HG03280 (cell line): ENCODE results near the gene NPAT.

Source experiments
- ATAC-seq: cut with Tn5 transposase; IDR thresholded peaks from one replicate; pipeline ENCODE4 v1.9.1; 2021; ENCODE audit warnings: mild to moderate bottlenecking, moderate library complexity; ENCODE audit not compliant: unreplicated experiment

NPAT gene

DNA sequence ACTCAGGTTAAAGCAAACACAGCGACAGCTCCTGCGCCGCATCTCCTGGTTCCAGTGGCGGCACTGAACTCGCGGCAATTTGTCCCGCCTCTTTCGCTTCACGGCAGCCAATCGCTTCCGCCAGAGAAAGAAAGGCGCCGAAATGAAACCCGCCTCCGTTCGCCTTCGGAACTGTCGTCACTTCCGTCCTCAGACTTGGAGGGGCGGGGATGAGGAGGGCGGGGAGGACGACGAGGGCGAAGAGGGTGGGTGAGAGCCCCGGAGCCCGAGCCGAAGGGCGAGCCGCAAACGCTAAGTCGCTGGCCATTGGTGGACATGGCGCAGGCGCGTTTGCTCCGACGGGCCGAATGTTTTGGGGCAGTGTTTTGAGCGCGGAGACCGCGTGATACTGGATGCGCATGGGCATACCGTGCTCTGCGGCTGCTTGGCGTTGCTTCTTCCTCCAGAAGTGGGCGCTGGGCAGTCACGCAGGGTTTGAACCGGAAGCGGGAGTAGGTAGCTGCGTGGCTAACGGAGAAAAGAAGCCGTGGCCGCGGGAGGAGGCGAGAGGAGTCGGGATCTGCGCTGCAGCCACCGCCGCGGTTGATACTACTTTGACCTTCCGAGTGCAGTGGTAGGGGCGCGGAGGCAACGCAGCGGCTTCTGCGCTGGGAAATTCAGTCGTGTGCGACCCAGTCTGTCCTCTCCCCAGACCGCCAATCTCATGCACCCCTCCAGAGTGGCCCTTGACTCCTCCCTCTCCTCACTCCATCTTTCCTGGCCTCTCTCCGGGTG is at the start of gene NPAT, which contains the start of gene ATM:
Gene NPAT, minus strand, starts transcription at position 65 of the 774 bp plus-strand sequence. CDS start 102 bp downstream, outside the sequence.
Gene ATM, plus strand, starts transcription at position 494 of the 774 bp plus-strand sequence. CDS start 4,558 bp downstream, outside the sequence.
- ATAC-seq, result peak; percentile 80

DNA sequence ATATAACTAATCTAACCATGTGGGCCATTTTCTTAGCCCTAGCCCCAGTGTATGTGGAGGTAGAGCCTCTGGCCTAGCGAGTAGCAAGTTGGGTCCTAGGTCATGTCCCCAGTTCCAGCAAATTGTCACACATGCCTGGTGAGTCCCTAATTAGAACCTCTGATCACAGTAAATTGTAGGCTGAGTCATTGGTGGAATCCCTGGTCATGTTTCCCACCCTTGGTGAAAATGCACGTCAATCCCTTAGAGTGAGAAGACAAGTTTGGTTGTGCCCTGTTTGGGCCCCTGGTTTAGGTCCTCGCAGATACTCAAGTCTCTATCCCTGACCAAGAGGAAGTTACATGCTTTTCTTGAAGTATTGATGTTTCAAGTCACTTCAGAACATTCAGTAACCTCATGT is 47.1 kb upstream of the NPAT start:
- ATAC-seq, result no peak

DNA sequence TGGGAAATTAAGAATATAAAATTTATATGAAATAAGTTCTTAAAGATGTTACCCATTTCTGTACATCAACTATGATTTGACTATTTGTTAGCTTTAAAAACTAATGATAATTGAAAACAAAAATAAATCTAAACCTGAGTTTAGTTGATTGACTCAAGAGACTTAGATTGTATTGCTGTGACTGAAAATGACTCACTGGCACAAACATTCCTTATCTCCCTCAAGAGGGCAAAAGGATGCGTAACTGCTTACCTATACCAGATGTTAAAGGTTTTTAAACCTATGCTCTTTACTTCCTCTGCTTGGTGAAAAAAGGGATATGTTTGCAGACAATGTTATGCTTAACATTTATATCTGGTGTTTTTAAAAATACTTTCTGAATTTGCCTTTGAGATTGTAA is 30.7 kb upstream of the NPAT start:
- no peak for ATAC-seq

DNA sequence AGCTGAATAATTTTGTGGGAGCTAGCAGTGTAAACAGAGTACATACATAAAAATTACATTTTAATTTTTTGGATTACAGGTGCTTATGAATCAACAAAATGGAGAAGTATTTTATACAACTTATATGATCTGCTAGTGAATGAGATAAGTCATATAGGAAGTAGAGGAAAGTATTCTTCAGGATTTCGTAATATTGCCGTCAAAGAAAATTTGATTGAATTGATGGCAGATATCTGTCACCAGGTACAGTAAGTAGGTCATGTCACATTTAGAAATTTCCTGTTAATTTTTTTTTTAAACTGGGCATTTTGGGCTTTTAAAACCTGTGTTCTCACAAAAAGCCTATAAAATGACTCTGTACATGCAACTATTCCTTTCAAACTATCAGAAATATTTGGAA is 24.4 kb upstream of the NPAT start:
- ATAC-seq, result no peak

DNA sequence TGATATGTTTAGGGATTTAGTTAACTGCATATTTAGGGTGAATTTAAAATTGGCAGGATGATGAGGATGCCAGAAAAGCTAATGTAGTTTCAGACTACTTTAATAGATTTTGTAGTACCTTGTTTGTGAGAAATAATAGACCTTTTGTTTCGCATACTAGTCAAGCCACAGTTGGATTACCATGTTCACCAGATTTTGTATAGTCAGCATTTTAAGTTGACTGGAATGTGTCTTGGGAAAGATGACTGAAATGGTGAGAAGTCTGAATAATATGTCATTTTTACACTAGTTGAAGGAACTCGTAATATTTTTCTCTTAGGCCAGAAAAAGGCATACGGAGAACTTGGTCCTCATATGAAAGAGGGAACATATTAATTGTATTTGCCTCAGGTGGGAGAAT is 23.9 kb upstream of the NPAT start:
- no peak for ATAC-seq

DNA sequence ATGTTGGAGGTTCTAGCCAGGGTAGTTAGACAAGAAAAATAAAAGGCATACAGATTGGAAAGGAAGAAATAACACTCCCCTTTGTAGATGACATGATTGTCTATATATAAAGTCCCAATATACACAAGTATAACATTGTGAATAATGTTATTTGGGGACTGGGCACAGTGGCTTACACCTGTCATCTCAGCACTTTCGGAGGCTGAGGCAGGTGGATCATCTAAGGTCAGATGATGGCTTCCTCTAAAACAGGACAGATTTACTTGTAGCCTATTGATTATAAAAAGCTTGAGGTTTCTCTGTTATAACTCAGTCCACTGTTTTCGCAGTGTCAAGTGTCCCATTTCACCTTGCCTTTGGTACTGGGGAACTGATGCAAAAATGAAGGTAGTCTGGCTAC is 20.0 kb upstream of the NPAT start:
- ATAC-seq, result no peak

DNA sequence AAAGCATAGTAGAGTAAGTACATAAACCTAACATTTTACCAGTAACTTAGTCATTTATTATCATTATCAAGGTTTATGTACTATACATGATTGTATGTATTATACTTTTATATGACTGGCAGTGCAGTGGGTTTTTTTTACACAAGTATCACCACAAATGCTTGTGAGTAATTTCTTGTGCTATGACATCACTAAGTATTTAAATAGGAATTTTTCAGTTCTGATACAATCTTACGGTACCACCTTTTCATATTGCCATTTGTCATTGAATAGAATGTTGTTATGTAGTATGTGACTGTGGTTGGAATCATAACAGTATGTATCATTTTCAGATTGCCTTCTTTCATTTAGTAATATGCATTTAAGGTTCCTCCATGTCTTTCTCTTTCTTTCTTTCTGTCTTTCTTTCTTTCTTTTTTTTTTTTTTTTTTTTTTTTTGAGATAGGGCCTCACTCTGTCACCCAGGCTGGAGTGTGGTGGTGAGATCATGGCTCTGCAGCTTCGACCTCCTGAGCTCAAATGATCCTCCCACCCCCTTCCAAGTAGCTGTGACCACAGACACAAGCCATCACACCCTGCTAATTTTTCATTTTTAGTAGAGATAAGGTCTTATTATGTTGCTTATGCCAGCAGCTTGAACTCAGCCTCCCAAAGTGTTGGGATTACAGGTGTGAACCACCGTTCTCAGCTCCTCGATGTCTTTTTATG is 19.0 kb upstream of the NPAT start:
- no peak for ATAC-seq

DNA sequence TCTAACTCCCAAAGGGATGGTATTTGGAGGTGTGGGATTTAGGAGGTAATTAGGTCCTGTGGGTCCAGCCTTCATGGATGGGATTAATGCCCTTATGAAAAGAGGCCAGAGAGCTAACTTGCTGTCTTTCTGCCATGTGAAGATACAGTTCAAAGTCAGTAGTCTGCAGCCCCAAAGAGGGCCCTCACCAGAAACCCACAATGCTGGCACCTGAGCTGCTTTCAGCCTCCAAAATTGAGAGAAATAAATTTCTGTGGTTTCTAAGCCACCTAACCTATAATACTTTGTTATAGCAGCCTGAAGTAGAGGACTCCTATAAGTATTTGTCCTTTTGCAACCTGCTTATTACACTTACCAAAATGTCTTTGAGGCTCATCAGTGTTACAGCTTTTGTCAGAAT is 16.6 kb upstream of the NPAT start:
- ATAC-seq, result no peak

DNA sequence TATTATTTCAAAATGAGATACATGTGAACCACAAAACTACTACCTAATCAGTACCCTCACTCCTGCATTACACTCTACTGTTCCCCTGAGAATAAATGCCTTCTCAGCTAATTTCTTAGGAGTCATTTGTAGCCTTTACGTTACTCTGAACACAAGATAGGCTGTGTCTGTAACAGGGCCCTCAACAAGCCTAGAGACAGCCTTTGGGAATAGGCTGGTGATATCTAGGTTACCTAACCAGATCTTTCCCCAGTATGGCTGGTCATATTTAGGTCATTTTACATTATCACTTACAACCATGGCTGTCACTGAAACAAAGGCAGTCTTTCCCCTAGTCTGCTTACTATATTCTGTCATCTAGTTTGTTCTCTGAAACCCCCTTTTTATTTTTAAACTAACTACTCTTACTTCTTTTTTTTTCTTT is 14.6 kb upstream of the NPAT start:
- peak; percentile 48 for ATAC-seq

DNA sequence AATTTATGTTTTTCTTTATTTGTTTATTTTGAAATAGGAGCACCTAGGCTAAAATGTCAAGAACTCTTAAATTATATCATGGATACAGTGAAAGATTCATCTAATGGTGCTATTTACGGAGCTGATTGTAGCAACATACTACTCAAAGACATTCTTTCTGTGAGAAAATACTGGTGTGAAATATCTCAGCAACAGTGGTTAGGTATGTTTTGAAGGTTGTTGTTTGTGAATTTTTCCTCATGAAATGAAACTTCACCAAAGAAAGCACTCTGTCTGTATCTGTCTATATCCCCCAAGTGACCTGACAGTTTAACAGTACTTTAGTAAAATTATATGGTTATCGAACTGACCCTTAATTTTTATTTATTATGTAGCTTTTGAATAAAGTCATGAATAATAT is 13.2 kb upstream of the NPAT start:
- ATAC-seq, result no peak

DNA sequence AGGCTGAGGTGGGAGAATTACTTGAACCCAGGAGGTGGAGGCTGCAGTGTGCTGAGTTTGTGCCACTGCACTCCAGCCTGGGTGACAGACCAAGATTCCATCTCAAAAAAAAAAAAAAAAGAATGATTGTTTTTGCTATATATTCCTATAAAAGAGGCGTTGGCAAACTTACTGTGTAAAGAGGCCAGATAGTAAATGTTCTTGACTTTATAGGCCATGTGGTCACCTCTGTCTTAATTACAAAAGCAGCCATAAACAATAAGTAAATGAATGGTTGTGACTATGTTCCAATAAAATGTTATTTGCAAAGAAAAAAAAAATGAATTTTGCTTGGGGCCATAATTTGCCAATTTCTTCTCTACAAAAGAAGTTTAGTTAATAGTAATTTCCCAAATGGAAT is 12.8 kb upstream of the NPAT start:
- ATAC-seq, result no peak

DNA sequence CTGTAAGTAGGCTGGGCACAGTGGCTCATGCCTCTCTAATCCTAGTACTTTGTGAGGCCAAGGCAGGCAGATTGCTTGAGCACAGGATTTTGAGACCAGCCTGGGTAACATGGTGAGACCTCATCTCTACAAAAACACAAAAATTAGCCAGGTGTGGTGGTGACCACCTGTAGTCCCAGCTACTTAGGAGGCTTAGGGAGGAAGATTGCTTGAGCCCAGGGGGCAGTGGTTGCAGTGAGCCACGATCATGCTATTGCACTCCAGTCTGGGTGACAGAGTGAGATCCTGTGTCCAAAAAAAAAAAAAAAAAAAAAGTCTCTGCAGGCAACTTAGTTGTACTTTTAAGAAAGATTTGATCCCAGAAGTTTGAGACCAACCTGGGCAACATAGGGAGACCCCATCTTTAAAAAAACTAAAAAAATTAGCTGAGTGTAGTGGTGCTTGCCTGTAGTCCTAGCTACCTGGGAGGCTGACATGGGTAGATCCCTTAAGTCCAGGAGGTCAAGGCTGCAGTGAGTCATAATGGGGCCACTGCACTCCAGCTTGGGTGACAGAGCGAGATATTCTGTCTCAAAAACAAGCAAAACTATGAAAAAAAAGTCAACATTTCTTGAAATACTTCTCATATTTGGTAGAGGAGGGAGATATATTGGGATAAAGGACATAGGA is 11.0 kb upstream of the NPAT start:
- ATAC-seq, result no peak

DNA sequence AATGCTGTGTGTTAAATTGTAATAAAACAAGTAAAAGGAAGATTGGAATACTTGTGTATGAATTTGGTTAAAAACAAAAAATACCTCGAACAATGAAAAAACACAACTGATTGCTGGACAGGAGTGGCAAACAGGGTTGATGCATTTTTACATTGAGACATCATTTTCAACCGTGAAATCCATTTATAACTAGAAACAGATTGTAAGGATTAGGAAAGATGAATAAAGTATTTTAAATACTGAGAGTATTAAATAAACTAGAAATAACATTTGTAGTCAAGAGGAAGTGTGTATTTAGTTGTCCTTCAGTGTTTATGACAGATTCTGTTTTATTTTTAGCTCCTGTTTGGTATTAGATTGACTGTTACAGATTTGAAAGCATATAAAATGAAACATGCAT is 5.8 kb upstream of the NPAT start:
- ATAC-seq, result no peak

DNA sequence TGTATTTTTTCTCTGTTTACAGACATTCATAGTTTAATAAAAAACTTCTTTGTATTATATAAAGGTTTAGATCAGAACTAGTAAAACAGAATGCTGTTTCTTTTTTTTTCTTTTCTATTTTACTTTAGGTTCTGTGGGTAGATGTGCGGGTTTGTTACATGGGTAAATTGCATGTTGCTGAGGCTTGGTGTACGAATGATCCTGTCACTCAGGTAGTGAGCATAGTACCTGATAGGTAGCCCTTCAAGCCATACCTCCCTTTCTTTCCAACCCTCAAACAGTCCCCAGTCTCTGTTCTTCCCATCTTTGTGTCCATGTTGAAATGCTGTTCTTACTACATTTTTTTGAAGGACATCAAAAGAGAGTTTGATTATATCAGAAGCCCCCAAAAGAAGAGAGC is 3.6 kb upstream of the NPAT start:
- no peak for ATAC-seq

DNA sequence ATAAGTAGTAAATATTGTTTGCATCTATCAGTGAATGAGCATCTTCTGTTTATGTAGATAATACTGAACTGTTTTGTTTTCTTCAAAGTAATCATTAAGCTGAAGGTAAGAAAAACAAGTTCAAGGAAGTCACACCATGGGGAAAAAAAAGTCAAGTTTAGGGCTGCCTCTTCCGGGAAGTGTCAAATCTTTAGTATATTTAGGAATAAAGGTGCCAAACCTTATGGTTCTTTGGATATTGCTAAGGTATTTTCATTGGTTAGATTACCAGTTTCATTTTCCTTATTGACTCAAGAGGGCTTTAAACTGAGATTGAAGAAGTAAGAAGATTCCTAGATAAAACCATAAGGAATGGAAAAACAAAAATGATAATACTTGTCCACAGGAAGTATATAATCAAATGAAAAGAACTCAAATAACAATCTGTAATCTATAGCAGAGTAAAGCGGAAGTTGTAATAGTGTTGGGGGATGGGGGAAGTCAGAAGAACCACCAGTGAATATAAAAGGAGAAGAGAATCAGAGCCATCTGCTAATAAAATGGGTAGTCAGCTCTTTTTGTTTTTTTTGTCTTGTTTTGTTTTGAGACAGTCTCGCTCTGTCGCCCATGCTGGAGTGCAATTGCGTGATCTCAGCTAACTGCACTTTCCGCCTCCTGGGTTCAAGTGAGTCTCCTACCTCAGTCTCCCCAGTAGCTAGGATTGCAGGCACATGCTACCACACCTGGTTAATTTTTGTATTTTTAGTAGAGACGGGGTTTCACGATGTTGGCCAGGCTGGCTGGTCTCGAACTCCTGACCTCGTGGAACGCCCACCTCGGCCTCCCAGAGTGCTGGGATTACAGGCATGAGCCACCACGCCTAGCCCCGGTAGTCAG is 2.7 kb upstream of the NPAT start:
- ATAC-seq, result no peak

DNA sequence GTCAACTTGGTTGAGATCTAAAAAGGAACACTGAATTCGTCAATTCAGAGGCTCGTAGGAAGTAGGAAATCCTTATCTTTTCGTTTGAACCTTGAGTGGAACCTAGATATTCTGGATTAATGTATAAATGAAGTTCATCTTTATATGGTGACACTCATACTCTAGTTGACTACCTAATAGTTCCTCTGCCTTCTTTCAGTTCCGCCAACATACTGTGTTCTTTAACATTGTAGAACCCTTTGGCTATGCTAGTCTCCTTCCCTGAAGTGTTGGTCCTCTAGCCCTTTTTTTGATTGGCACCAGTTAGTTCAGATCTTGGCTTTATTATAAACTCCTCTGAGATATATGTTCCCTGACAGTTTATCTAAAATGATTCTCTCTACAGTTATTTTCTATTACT is 1.9 kb upstream of the NPAT start:
- no peak for ATAC-seq

DNA sequence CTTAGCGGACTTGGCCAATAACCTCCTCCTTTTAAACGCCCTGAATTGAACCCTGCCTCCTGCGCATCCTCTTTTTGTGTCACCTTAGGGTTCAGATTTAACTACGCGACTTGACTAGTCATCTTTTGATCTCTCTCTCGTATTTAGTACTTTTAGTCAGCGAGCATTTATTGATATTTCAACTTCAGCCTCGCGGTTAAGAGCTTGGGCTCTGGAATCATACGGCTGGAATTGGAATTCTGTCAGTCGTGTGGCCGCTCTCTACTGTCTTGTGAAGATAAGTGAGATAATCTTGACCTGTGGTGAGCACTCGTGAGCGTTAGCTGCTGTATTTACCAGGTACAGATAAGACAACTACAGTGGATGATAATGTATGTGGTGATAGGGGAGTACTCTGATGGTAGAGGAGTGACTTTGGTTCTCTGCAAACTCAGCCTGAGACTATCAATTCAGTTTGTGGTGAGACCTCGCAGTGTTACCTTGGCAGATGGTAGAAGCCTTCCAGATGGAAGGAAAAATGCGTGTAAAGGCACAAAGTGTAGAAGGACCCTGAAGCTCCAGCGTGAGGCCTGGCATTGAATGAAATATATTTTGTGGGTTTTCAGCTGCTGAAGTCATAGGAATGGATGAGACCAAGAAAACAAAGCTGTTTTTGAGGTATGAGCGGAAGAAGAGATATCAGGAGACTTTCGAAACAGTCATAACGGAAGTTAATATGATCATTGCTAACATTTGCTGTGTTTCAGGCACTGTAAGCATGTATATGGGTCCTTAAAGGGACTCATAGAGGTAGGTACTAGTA is 1.1 kb upstream of the NPAT start:
- ATAC-seq, result peak; percentile 26

DNA sequence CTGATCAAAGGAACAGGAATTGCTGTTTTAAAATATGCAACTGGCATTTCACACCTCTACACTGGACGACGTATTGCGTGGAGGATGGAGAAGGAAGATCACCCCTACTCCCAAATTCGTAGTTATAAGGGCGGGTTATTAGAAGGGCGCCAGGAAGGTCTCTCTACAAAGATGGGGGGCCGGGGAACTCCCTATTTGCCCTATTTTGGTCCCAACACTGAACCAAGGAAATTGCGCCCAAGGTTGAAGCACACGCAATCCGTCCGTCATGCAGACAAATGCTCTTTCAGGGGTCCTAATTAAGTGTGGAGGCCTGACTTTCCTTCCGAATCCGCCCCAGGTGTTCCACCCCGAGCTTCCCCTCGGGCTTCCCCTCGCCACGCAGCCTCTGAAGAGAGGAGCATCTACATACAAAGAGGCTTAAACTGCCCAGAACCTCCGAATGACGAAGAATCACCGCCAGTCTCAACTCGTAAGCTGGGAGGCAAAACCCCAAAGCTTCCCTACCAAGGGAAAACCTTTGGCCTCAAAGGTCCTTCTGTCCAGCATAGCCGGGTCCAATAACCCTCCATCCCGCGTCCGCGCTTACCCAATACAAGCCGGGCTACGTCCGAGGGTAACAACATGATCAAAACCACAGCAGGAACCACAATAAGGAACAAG is 396 bp downstream of the NPAT start:
- ATAC-seq, result no peak

DNA sequence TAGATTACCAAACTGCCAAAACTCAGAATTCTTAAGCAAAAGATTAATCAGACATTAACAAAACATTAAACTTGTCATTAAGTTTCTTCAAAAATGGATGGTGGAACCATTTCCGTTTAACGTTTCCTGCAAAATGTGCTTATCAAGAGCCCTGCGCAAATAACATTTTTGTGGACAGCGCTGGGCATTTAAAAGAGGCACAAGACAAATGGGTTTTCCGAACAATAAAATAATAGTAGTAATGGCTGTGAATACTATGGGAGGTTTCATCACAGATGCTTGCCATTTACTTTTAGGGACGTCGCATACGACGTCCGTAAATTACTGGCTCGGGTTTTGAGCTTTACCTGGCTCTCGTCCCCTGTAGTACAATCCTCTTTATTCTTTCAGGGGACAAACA is 1.1 kb downstream of the NPAT start:
- ATAC-seq, result no peak
